ENCODE data around the gene KCNE1. TPM values are rescaled to one million over a fixed set of nuclear protein-coding genes. Genes with fewer than 3 reads are reported as not detected.

The KCNE1 gene
- total RNA-seq, 1 donor from 2014 or later = 0.32 TPM

GRCh38 chr21:34544032-34544496 lies 32.1 kb upstream of the KCNE1 start:
- Mint-ChIP-seq H3K9me3 (ENCODE audit: low read depth) (peaks cover 13% of the 10 kb centered on the region), H3K4me3 (ENCODE audit: unreplicated experiment) (no peak overlapping the region), H3K27ac (ENCODE audit: unreplicated experiment) (peak overlapping the region; percentile 96), H3K36me3 (ENCODE audit: low read depth) (peaks cover 3% of the 10 kb centered on the region), H3K4me1 (ENCODE audit: low read depth) (peaks cover 43% of the 10 kb centered on the region), H3K27me3 (ENCODE audit: low read depth) (no peaks in the 10 kb centered on the region)
- DNase-seq (ENCODE audit: low spot score) = no peak
- TF ChIP-seq CTCF (IDR thresholded peaks at IDR 0.05) = peak; percentile 82

- peaks cover 13% of the 10 kb centered on the region for H3K9me3 Mint-ChIP-seq (ENCODE audit: low read depth)
- no peak overlapping the region for H3K4me3 Mint-ChIP-seq (ENCODE audit: unreplicated experiment)
- no peak for DNase-seq (ENCODE audit: low spot score)
- H3K27ac Mint-ChIP-seq (ENCODE audit: unreplicated experiment) = peak overlapping the region; percentile 19
- TF ChIP-seq CTCF (IDR thresholded peaks at IDR 0.05) = no peak
- no peaks in the 10 kb centered on the region for H3K27me3 Mint-ChIP-seq (ENCODE audit: low read depth)
- H3K36me3 Mint-ChIP-seq (ENCODE audit: low read depth) = peaks cover 3% of the 10 kb centered on the region
- H3K4me1 Mint-ChIP-seq (ENCODE audit: low read depth) = peaks cover 48% of the 10 kb centered on the region
Observed at GRCh38 chr21:34543017-34543416, 31.0 kb upstream of the KCNE1 start.

GRCh38 chr21:34540206-34540605 lies 28.2 kb upstream of the KCNE1 start:
- peaks cover 56% of the 10 kb centered on the region for H3K4me1 Mint-ChIP-seq (ENCODE audit: low read depth)
- no peak for TF ChIP-seq CTCF (IDR thresholded peaks at IDR 0.05)
- peaks cover 3% of the 10 kb centered on the region for H3K36me3 Mint-ChIP-seq (ENCODE audit: low read depth)

GRCh38 chr21:34537838-34538237 lies 25.8 kb upstream of the KCNE1 start:
- Mint-ChIP-seq H3K4me3 (ENCODE audit: unreplicated experiment) (no peak overlapping the region), H3K4me1 (ENCODE audit: low read depth) (peaks cover 49% of the 10 kb centered on the region), H3K27ac (ENCODE audit: unreplicated experiment) (peak overlapping the region; percentile 88), H3K27me3 (ENCODE audit: low read depth) (no peaks in the 10 kb centered on the region), H3K36me3 (ENCODE audit: low read depth) (peaks cover 3% of the 10 kb centered on the region), H3K9me3 (ENCODE audit: low read depth) (peaks cover 9% of the 10 kb centered on the region)
- no peak for DNase-seq (ENCODE audit: low spot score)
- no peak for TF ChIP-seq CTCF (IDR thresholded peaks at IDR 0.05)

More at GRCh38 chr21:34540206-34540605, 28.2 kb upstream of the KCNE1 start:
- no peaks in the 10 kb centered on the region for H3K27me3 Mint-ChIP-seq (ENCODE audit: low read depth)
- H3K27ac Mint-ChIP-seq (ENCODE audit: unreplicated experiment) = no peak overlapping the region
- peaks cover 13% of the 10 kb centered on the region for H3K9me3 Mint-ChIP-seq (ENCODE audit: low read depth)
- DNase-seq (ENCODE audit: low spot score) = no peak
- H3K4me3 Mint-ChIP-seq (ENCODE audit: unreplicated experiment) = no peak overlapping the region

- TF ChIP-seq CTCF (IDR thresholded peaks at IDR 0.05) = no peak
- Mint-ChIP-seq H3K27ac (ENCODE audit: unreplicated experiment) (peak overlapping the region; percentile 88), H3K27me3 (ENCODE audit: low read depth) (no peaks in the 10 kb centered on the region), H3K9me3 (ENCODE audit: low read depth) (no peaks in the 10 kb centered on the region), H3K4me3 (ENCODE audit: unreplicated experiment) (no peak overlapping the region), H3K36me3 (ENCODE audit: low read depth) (no peaks in the 10 kb centered on the region), H3K4me1 (ENCODE audit: low read depth) (peaks cover 50% of the 10 kb centered on the region)
- DNase-seq (ENCODE audit: low spot score) = no peak
Observed at GRCh38 chr21:34536820-34537219, 24.8 kb upstream of the KCNE1 start.
